HK-2 (cell line): ENCODE data around the gene GALM.

ENCODE experiments used
- DNase-seq: peaks from one replicate; pipeline ENCODE4 v3.0.0-alpha.2; 2018; ENCODE audit not compliant: unreplicated experiment

Gene GALM

DNA sequence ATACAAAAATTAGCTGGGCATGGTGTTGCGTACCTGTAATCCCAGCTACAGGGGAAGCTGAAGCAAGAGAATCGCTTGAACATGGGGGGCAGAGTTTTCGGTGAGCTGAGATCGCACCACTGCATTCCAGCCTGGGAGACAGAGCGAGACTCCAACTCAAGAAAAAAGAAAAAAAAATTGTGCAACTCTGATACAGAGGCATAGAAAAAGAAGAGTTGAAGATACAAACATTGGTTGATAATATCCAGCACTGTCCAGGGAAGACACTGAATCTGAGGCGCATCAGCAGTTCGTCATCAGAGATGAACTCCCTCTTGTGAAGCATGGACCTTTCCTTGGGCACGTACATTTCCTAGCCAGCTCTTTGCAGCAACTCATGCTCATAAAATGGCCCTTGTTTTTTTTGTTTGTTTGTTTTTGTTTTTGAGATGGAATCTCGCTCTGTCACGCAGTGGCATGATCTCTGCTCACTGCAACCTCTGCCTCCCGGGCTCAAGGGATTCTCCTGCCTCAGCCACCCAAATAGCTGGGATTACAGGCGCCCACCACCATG, 16.7 kb upstream of the GALM start:
- no peak for DNase-seq

DNA sequence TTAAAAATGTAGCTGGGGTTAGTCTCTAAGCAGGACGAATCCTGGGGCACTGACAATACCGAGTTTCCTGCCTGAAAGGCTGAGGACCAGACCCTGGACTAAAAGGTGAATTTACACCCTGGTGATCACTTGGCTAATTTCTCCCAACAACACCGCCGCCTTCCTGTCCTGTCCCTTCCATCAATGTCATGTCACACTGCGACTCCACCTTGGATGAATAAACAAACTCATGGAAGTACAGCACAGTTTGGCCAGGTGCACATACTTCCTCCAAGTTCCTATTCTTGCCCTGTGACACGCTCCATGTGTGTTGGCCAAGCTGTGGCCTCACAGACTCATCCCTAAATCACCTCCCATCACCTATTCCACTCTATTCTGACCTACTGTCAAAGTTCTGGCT, 15.9 kb upstream of the GALM start:
- DNase-seq: no peak

DNA sequence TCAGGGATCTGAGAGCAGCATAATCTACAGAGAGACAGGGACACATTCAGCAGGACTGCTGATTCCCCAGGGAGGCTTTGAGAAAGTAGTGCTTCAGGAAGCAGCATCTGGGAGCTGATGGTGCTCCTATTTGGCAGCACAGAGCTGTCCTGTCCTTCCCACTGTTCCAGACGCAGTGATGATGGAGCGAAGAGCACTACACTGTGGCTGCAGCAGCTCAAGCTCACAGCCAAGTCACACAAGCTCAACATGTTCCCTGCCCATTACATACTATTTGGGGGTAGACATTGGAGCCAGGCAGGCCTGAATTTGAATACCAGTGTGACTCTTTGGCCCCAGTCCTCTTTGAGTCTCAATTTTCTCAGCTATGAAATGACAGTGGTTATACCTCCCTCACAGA, 15.2 kb upstream of the GALM start:
- DNase-seq: no peak

DNA sequence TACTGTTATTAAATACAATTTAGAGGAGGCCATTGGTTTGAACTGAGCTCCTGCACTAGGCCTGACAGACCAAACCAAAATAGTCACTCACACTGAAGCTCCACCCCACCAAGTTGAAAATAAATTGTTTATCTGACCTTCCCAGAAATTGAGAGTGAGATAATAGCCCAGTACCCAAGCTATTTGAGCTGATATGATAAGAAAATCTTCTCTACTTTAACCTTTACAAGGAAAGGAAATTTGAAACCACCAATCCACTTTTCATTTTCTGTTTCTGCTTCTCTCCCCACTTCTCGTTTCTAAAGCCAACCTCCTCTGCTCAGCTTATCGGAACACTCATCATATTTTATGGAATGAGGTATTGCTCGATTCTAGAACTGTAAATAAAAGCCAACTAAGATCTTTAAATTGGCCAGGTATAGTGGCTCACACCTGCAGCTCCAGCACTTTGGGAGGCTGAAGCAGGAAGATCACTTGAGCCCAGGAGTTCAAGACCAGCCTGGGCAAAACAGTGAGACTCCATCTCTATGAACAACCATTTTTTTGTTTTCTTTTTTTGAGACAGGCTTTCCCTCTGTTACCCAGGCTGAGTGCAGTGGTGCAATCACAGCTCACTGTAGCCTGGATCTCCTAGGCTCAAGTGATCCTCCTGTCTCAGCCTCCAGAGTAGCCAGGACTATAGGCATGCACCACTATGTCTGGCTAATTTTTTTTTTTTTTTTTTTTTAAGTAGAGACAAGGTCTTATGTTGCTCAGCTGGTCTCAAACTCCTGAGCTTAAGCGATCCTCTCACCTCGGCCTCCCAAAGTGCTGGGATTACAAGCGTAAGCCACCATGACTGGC, 13.3 kb upstream of the GALM start:
- DNase-seq: no peak

DNA sequence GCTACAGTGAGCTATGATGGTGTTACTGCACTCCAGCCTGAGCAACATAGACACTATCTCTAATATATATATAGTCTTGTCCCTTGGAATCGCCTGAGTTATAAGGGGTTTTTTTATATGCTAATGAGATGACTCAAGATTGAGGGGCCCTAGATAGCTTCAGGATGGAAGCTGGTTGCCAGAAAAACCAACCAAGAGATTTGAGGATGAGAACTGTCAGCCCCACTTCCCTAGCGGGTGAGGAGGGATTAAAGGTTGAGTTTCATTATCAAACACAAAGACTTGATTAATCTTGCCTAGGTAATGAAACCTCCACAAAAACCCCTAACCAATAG, 12.6 kb upstream of the GALM start:
- DNase-seq: no peak

DNA sequence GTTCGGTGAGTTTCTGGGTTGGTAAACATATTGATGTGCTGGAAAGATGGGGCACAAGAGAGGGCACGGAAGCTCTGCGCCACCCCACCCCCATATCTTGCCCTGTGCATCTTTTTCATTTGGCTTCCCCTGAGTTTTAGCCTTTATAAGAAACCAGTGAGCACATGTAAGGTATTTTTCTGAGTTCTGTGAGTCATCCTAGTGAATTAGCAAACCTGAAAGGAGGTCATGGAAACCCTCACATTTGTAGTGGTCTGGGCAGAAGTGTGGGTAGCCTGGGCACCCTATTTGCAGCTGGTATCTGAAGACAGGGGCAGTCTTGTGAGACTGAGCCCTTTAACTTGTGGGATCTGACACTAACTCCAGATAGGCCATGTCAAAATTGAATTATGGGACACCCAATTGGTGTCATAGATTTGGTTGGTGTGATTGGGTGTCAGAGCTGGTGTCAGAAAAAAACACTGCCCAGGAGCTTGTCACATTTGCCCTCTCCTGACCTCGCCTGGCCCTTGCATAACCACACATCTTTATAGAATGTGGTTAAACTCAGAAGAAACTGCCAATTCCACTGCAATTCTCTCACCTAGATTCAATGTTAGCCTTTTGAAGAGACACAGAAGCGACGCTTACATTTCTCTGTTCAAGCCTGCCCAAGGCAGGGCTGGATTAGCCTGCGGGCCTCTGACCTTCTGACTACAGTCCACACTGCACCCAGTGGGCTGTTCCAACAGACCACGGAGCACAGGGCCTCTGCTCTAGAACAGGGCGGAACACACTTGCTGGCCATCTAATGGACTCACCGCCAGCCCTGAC, 12.0 kb upstream of the GALM start:
- no peak for DNase-seq

DNA sequence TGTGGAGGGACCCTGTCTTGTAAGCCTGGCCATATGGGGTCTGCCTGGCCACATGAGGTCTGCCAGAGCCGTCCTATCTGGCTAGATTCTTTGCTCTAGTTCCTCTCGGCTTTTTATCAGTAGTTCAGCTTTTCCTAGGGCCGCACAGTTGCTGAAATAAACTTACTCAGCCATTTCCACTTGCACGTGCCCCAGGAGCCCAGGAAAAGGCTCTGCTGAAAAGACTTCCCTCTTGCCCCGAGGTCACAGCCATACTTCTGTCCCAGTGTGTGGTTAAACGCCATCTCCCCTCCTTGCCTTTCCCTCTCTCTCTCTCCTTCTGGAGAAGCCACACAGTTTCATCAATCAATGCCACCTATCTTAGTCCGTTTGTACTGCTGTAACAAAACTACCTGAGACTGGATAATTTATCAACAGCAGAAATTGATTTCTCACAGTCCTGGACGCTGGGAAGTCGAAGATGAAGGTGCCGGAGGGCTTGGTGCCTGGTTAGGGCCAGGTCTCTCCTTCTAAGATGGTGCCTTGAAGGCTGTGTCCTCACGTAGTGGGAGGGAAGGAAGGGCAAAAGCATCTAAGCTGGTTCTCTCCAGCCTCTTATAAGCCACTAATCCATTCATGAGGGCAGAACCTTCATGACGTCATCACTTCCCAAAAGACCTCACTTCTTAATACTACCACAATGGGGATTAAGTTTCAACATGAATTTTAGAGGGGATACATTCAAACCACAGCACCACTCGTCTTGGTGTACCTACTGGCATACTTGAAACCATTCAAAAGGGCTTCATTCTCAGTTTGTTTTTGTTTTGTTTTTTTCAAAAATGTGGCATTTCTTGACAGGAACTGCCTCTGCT, 11.2 kb upstream of the GALM start:
- DNase-seq: no peak

DNA sequence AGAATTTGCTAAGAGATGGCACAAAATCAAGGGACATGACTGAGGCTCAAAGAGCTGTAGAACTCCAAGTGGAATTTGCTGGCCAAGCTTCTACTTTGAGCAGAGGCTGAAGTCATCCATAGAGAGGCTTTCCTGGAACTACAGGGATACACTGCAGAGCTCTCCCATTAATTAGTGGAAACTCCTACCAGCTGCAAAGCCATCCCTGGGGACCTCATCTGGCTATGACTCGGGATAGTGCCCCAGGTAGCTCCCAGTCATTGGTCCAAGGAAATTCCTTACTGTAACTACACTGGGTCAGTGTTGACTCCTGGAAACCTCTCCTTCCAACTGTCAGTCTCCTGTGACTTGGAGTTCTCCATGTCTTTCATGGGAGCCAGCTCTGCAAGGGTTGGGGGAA, 10.5 kb upstream of the GALM start:
- DNase-seq: no peak

DNA sequence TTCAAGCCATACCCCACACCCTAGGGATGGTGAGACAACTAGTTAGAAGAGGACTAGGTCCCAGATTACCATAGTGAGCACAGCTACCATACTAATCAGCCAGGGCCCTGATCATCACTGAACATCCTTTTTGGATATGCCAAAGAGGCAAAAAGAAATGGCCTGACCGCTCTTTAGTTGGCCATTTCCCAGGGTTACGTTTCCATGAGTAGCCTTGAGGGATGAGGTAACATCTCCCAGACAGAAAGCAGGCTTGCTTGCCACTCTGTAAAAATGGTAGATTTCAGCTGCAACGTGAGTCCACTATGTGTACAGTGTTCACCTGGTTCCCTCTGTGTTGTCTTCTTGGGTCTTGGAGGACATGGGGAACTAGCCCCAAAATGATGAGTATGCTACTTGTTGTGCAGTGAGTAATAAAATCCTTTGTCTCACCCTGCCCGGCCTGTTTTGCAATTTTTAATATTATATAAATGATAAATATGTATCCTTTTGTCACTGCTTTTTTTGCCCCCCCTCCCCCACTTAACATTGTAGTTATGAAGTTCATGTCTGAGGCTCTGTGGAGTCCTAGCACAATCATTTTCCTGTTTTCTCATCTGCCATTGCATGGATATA, 8.9 kb upstream of the GALM start:
- DNase-seq: no peak

DNA sequence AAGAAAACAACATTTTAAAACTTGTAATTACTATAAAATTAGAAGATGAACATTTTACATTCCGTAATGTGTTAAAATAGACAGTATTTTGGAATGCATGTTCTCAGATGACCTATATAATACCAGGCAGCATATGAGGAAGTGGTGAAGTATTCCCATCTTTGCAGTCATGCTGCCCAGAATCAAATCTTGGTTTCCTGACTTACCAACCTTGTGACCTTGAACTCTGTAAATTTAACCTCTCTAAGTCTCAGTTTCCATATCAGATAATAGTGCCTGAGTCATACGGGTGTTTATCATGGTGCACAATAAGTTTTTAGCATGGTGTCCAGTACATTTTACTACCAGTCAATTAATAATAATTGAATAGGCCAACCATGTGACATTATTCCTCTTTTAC, 7.3 kb upstream of the GALM start:
- DNase-seq: no peak

DNA sequence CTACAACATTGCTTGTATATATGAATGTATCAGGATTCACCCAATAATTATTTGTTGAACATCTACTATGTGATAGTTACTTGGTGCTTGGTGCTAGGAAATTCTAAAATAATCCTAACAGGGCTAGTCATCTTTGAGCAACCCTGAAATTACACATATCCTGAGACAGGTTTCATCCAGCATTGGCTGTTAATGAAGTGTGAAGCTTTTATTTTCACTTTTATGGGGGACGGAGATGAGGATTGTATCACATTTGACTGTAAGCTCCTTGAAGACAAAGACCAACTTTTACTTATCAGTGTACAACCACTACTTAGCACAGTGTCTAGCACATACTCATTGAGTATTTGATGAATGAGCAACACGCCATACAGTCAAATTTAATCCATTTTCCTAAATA, 6.8 kb upstream of the GALM start:
- DNase-seq: no peak

DNA sequence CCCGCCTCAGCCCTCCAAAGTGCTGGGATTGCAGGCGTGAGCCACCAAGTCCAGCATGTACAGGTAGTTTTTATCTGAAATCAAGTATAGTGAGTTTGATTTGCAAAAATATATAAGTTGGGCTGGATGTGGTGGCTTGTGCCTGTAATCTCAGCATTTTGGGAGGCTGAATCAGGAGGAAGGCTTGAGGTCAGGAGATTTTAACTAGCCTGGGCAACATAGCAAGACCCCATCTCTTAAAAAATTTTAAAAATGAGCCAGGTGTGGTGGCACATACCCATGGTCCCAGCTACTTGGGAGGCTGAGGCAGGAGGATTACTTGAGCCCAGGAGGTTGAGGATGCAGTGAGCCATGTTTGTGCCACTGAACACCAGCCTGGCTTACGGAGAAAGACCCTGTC, 5.6 kb upstream of the GALM start:
- DNase-seq: no peak

DNA sequence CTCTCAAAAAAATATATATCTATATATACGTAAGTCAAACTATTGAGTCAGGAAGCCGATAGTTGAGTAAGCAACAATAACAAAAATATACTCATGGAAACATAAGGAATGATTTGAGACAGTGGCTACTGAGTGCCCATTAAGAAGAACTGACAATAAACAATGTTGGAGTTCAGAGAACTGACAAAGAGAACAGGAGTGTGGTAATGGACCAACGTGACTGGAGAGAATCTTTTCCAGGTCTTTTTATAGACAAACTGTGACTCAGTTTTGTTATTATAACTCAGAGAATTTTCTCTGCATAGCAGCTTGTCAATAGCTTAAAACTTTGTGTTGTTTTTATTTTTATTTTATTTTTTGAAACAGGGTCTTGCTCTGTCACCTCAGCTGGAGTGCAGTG, 4.6 kb upstream of the GALM start:
- DNase-seq: no peak

DNA sequence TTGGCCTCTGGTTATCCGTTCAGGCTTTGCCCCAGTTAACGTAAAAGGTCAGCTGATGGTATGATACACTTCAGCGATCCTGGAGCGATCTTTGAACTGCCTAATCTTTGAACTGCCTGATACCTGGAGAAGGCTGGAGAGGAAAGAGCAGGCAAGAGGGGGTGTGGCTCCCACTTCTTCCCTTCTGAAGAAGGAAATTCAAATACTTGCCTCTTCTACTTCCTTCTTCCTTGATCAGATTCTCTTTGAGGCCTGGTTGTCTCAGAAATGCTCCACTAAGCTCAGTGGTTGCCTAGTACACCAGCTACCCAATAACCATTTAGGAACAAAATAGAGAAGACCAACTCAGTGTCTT, 619 bp downstream of the GALM start:
- DNase-seq: no peak

DNA sequence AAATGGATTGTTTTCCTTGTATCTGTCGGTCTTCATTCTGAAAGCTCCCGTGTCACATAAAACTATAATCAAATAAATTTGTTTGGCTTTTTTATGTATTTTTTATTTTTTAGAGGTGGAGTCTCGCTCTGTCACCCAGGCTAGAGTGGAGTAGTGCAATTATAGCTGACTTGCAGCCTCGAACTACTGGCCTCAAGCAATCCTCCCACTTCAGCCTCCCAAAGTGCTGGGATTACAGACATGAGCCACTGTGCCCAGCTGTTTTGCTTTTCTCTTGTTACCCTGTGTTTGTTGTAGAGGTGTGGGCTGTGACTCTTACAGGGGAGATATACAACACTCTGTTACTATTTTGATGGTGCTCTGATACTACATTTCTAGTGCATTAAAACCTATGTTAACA, 2.2 kb downstream of the GALM start:
- no peak for DNase-seq

DNA sequence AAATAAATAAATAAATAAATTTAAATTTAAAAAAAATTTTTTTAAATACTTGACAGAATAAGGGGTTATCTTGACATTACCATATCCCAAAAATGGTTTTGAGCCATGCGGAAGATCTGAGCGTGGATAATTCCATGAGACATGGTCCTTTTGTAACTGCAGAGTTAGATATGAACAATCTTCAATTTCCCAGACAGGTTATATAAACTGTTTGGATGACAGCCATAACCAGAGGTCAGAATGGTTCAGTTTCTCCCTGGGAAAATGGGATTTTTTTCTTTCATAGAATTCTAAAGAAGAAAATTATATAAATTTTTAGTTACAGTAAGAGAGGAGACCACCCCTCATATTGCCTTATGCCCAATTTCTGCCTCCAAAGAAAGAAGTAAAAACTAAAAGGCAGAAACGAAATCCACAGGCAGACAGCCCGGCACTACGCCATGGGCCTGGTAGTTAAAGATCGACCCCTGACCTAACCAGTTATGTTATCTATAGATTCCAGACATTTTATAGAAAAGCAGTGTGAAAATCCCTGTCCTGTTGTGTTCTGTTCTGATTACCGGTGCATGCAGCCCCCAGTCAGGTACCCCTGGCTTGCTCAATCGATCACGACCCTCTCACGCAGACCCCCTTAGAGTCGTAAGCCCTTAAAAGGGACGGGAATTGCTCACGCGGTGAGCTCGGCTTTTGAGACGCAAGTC, 3.0 kb downstream of the GALM start:
- DNase-seq: no peak

DNA sequence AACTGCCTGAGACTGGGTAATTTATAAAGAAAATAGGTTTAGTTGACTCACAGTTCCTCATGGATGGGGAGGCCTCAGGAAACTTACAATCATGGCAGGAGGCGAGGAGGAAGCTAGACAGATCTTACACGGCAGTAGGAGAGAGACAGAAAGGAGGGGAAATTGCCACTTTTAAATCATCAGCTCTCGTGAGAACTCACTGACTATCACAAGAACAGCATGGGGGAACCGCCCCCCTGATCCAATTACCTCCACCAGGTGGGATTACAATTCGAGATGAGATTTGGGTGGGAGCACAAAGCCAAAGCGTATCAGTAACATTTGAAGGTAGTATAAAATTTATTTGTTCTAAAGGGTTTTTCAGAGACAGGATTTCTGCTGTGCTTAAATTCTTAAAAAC, 5.4 kb downstream of the GALM start:
- DNase-seq: no peak

DNA sequence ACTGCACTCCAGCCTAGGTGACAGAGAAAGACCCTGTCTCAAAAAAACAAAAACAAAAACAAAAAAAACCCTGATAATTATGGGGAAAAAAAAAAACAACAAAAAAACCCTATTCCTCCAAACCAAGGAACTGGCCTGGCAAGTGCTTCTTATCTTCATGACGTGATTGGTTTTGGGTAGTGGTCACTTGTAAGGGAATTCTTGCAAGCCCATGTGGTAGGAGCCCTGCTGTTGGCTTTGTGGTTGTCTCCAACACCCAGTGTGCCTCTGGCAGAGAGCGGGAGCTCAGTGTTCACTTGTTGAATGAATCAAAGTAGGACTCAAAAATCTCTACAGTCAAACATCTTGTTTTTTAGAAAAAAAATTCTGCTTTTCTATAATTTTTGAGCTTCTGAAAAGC, 6.0 kb downstream of the GALM start:
- DNase-seq: no peak

DNA sequence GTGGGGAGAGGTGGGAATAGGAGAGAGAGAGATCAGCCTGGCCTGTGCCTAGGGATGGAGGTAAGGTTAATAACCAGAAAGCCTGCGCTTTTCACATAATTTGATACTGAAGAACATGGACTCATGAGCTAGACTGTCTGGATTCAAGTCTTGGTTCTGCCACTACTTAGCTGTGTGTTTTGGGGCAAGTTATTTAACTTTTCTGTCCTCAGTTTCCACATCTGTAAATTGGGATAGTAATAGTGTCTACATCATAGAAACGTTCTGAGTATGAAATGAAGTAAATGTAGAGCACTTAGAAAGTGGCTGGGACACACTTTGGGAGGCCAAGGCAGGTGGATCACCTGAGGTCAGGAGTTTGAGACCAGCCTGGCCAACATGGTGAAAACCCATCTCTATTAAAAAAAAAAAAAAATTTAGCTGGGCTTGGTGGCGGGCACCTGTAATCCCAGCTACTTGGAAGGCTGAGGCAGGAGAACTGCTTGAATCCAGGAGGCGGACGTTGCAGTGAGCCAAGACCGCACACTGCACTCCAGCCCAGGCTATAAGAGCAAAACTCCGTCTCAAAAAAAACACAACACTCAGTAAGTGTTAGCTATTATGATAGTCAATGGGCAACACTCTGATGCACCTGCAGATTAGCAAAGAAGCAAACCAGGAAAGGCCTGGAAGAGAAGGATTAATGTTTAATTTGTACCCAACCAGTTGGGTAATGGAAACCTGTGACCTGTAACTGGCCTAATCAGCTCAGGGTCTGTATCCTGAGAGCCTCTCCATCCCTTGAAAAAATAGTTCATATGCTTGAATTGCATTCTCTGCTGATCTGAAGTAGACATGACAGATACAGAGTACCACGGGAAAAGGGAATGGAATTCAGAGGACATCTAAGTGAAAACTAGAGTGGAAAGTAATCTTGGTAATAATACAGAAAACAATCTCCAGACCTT, 6.8 kb downstream of the GALM start:
- no peak for DNase-seq

DNA sequence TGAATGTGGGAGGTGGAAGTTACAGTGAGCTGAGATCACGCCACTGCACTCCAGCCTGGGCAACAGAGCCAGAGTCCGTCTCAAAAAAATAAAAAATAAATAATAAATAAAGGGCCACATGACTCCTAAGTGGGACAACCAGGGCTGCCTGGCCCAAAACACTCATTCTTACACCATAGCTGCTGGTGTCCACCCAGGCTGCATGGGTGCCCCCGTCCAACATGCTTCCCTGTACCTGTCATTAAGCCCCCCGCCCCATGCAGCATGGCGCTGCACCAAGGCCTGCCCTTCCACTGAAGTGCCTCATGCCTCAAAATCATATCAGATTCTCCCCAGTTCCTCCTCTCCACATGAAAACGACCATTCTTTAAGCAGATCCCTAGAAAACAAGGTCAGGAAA, 10.8 kb downstream of the GALM start:
- no peak for DNase-seq
